ENCODE data around the gene FHAD1. TPM values are rescaled to one million over a fixed set of nuclear protein-coding genes. Genes with fewer than 3 reads are reported as not detected.

FHAD1 gene
- total and polyA plus RNA-seq, 9 of the 15 experiments (the other 6 are each of a cell fraction or from before 2014, with no cell fraction given), result 0.32 to 2.1 (median 1.5) TPM; not detected in 1

- ATAC-seq (no peak), FAIRE-seq (no peak), DNase-seq (ENCODE audit: extremely low read depth in 1 of 4, low spot score in 3 of 4) (no peak)
- intact Hi-C loops (cut with micrococcal nuclease) (no loop called here), in situ Hi-C loops (cut with MboI) (no loop called here)
- no peak for TF ChIP-seq TCF7 (IDR thresholded peaks at IDR 0.05; ENCODE audit: borderline replicate concordance)
- 0 out of 2 replicates have a peak, but pooled peaks have one; percentile 35 for TF ChIP-seq BCOR (IDR thresholded peaks at IDR 0.05)
- peak; percentile 51 for TF ChIP-seq PKNOX1 (IDR thresholded peaks at IDR 0.05)
- peaks cover 33% of the 10 kb centered on the region for H3K79me2 ChIP-seq (ENCODE audit: control insufficient read depth, insufficient read depth, low read length)
- peaks cover 41 to 72% of the 10 kb centered on the region in 2 experiments for H3K4me1 ChIP-seq (replicated peaks in 1 of 2; ENCODE audit: control insufficient read depth in 2 of 2, insufficient read depth in 2 of 2, low read length in 2 of 2)
- H3K4me2 ChIP-seq (ENCODE audit: insufficient read depth, low read length), result no peak overlapping the region
- BruUV-seq (replicated peaks), result no TSS peak
- peaks cover 33% of the 10 kb centered on the region for H4K20me1 ChIP-seq (replicated peaks; ENCODE audit: control insufficient read depth, insufficient read depth, low read length)
- peaks cover 33% of the 10 kb centered on the region for H3K36me3 ChIP-seq (ENCODE audit: control insufficient read depth, insufficient read depth, low read length)
- no peaks in the 10 kb centered on the region for H3K27me3 ChIP-seq (ENCODE audit: control insufficient read depth in 2 of 2, insufficient read depth in 2 of 2, low read length in 2 of 2)
- ChIA-PET CTCF (ENCODE audit: low intra/inter-chr PET ratio) (no interaction called here), POLR2A (interaction anchor here (1.4 kb wide), 1 partner anchor 65 kb away, joined by 3 read pairs; no protein-coding TSS in a partner anchor)
- H3K27ac ChIP-seq (ENCODE audit: extremely low read depth, low read depth, low read length), result no peak overlapping the region
- no peak overlapping the region for H3K9ac ChIP-seq (ENCODE audit: insufficient read depth in 1 of 2, low read depth in 2 of 2, low read length in 2 of 2)
- 93% methylated on average over 10 of the region's 10 CpGs for WGBS (ENCODE audit: insufficient coverage, low coverage, missing lambda C conversion rate)
- no peaks in the 10 kb centered on the region for H3K9me3 ChIP-seq (replicated peaks; ENCODE audit: control insufficient read depth, insufficient read depth, low read depth, low read length)
- H3K4me3 ChIP-seq, result no peak overlapping the region
- H2AFZ ChIP-seq (ENCODE audit: low read depth, low read length), result no peak overlapping the region
- H3K9me1 ChIP-seq (ENCODE audit: control insufficient read depth, insufficient read depth, low read length), result peaks cover 4% of the 10 kb centered on the region
These were observed 167.5 kb downstream of the FHAD1 start for GRCh38 chr1:15414445-15414983.

All from K562 (cell line).